22Rv1 (cell line): ENCODE results near the gene GFER.

ENCODE experiments used
- H3K27ac ChIP-seq: fragments of 450-650 bp; 2 replicates; pipeline ENCODE4 v1.5.1; 2017
- ZFX ChIP-seq: fragments of 450-650 bp; IDR thresholded peaks from 2 replicates; pipeline ENCODE4 v1.6.1; 2017; ENCODE audit warnings: antibody characterized with exemption, borderline replicate concordance
- TF ChIP-seq, protein P1 (sequence below): fragments of 450-650 bp; IDR thresholded peaks from 2 replicates; pipeline ENCODE4 v1.5.1; 2017; ENCODE audit warnings: mild to moderate bottlenecking

GFER gene

GRCh38 chr16:1960665-1961630 is 23.0 kb upstream of the GFER start:
- TF ChIP-seq ZFX: no peak
- TF ChIP-seq, protein P1, sequence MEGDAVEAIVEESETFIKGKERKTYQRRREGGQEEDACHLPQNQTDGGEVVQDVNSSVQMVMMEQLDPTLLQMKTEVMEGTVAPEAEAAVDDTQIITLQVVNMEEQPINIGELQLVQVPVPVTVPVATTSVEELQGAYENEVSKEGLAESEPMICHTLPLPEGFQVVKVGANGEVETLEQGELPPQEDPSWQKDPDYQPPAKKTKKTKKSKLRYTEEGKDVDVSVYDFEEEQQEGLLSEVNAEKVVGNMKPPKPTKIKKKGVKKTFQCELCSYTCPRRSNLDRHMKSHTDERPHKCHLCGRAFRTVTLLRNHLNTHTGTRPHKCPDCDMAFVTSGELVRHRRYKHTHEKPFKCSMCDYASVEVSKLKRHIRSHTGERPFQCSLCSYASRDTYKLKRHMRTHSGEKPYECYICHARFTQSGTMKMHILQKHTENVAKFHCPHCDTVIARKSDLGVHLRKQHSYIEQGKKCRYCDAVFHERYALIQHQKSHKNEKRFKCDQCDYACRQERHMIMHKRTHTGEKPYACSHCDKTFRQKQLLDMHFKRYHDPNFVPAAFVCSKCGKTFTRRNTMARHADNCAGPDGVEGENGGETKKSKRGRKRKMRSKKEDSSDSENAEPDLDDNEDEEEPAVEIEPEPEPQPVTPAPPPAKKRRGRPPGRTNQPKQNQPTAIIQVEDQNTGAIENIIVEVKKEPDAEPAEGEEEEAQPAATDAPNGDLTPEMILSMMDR: no peak

GRCh38 chr16:1961651-1962067 is 22.3 kb upstream of the GFER start:
- TF ChIP-seq, protein P1: no peak
- TF ChIP-seq ZFX: no peak
- H3K27ac ChIP-seq: peak overlapping the region; percentile 96

More at GRCh38 chr16:1960665-1961630, 23.0 kb upstream of the GFER start:
- H3K27ac ChIP-seq: peak overlapping the region; percentile 96

GRCh38 chr16:1962161-1963153 is 21.5 kb upstream of the GFER start:
- H3K27ac ChIP-seq: peak overlapping the region; percentile 96

GRCh38 chr16:1963806-1964505 is 20.0 kb upstream of the GFER start:
- H3K27ac ChIP-seq: peak overlapping the region; percentile 96
- TF ChIP-seq, protein P1: peak; percentile 58
- no peak for TF ChIP-seq ZFX

GRCh38 chr16:1964506-1965395 is 19.2 kb upstream of the GFER start, which contains the start of gene RPS2:
Gene RPS2, minus strand, starts transcription at chr16:1964826. Its CDS starts 201 bp downstream, at chr16:1964625.
- TF ChIP-seq ZFX: no peak
- TF ChIP-seq, protein P1: peak; percentile 23; the same call in 1 of the 2 replicates
- peak within 1 kb of the TSS; percentile 96 for H3K27ac ChIP-seq

DNA sequence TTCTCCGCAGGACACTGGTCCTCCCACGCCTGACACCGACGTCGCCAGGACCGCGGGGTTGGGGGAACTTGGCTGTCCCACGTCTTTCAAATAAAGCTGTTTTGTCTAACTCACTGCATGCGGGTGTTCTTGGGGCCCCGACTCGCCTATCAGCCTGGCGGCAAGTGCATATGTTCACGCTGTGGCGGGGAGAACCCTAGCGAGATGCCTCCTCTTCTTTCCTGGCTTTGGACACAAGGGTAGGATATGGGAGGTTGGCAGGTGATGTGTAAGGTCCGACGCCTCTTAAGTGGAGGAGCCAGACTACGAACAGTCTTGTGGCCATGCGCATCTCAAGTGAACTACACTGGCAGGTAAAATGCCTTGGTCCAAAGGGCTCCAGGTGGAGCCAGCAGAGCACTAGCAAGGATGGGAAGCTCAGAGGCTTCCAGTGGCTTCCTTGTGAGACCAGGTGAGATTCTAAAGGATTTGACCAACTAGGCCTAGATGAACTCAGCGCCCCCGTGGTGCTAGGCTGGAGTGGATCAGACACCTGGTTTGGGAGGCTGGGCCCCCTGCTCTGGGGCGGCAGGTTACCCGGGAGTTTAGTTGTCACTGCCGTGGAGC is 18.5 kb upstream of the GFER start:
- no peak for TF ChIP-seq ZFX
- TF ChIP-seq, protein P1: no peak
- peak overlapping the region; percentile 96 for H3K27ac ChIP-seq
